ENCODE results near the gene PCID2. TPM values are rescaled to one million over a fixed set of nuclear protein-coding genes. Genes with fewer than 3 reads are reported as not detected.

Gene PCID2
- total RNA-seq, 3 donors from 2014 or later = 50.2 to 79.2 (median 76.7) TPM

GRCh38 chr13:113224486-113224885 lies 16.0 kb upstream of the PCID2 start:
- Histone ChIP-seq H3K4me1 (no peaks in the 10 kb centered on the region), H3K27ac (no peak overlapping the region), H3K9me3 (no peaks in the 10 kb centered on the region), H3K4me3 (no peak overlapping the region), H3K36me3 (no peaks in the 10 kb centered on the region), H3K27me3 (no peaks in the 10 kb centered on the region)
- intact Hi-C loops (cut with DNase I; ENCODE audit: low total_unique reads) = no loop called here
- no peak for TF ChIP-seq POLR2A (IDR thresholded peaks at IDR 0.05)
- TF ChIP-seq CTCF (IDR thresholded peaks at IDR 0.05) = no peak
- no peak for TF ChIP-seq POLR2AphosphoS5 (IDR thresholded peaks at IDR 0.05)
- no peak for DNase-seq (ENCODE audit: low spot score in 2 of 2)

GRCh38 chr13:113223070-113223469 lies 14.6 kb upstream of the PCID2 start:
- intact Hi-C loops (cut with DNase I; ENCODE audit: low total_unique reads) = no loop called here
- H3K9me3 ChIP-seq = no peaks in the 10 kb centered on the region
- no peak for DNase-seq (ENCODE audit: low spot score in 2 of 2)
- H3K27me3 ChIP-seq = no peaks in the 10 kb centered on the region
- H3K4me3 ChIP-seq = no peak overlapping the region
- TF ChIP-seq POLR2AphosphoS5 (IDR thresholded peaks at IDR 0.05) (no peak), CTCF (IDR thresholded peaks at IDR 0.05) (no peak), POLR2A (IDR thresholded peaks at IDR 0.05) (no peak)
- no peaks in the 10 kb centered on the region for H3K36me3 ChIP-seq
- H3K4me1 ChIP-seq = no peaks in the 10 kb centered on the region
- no peak overlapping the region for H3K27ac ChIP-seq

- no peak for DNase-seq (ENCODE audit: low spot score in 2 of 2)
- no peaks in the 10 kb centered on the region for H3K9me3 ChIP-seq
- no peaks in the 10 kb centered on the region for H3K36me3 ChIP-seq
- H3K4me3 ChIP-seq = no peak overlapping the region
- no peaks in the 10 kb centered on the region for H3K27me3 ChIP-seq
- H3K4me1 ChIP-seq = peaks cover 0 to 7% of the 10 kb centered on the region in 2 donors
- no peak overlapping the region for H3K27ac ChIP-seq
- TF ChIP-seq POLR2AphosphoS5 (IDR thresholded peaks at IDR 0.05) (no peak), POLR2A (IDR thresholded peaks at IDR 0.05) (no peak), CTCF (IDR thresholded peaks at IDR 0.05) (no peak)
- intact Hi-C loops (cut with DNase I; ENCODE audit: low total_unique reads) = no loop called here
These were observed 12.4 kb upstream of the PCID2 start for GRCh38 chr13:113220877-113221276.

GRCh38 chr13:113220141-113220598 lies 11.7 kb upstream of the PCID2 start:
- no peak overlapping the region for H3K27ac ChIP-seq
- no peak for TF ChIP-seq POLR2A (IDR thresholded peaks at IDR 0.05)
- no peak for TF ChIP-seq CTCF (IDR thresholded peaks at IDR 0.05)
- no peak for TF ChIP-seq POLR2AphosphoS5 (IDR thresholded peaks at IDR 0.05)
- no peaks in the 10 kb centered on the region for H3K36me3 ChIP-seq
- DNase-seq (ENCODE audit: low spot score in 2 of 2) = no peak
- intact Hi-C loops (cut with DNase I; ENCODE audit: low total_unique reads) = no loop called here
- H3K27me3 ChIP-seq = no peaks in the 10 kb centered on the region
- no peaks in the 10 kb centered on the region for H3K9me3 ChIP-seq
- H3K4me3 ChIP-seq = no peak overlapping the region
- peaks cover 0 to 8% of the 10 kb centered on the region in 2 donors for H3K4me1 ChIP-seq

- no peak for DNase-seq (ENCODE audit: low spot score in 2 of 2)
- H3K9me3 ChIP-seq = no peaks in the 10 kb centered on the region
- H3K4me3 ChIP-seq = no peak overlapping the region
- peaks cover 0 to 8% of the 10 kb centered on the region in 2 donors for H3K4me1 ChIP-seq
- intact Hi-C loops (cut with DNase I; ENCODE audit: low total_unique reads) = no loop called here
- H3K36me3 ChIP-seq = no peaks in the 10 kb centered on the region
- H3K27ac ChIP-seq = no peak overlapping the region
- TF ChIP-seq POLR2A (IDR thresholded peaks at IDR 0.05) (no peak), POLR2AphosphoS5 (IDR thresholded peaks at IDR 0.05) (no peak), CTCF (IDR thresholded peaks at IDR 0.05) (no peak)
- H3K27me3 ChIP-seq = no peaks in the 10 kb centered on the region
These were observed 10.9 kb upstream of the PCID2 start for GRCh38 chr13:113219256-113219940.
